ENCODE data around the gene SYNGR4. TPM values are rescaled to one million over a fixed set of nuclear protein-coding genes. Genes with fewer than 3 reads are reported as not detected.
"Not testable (repeated sequence)": the region's sequence is repeated elsewhere in the genome, so short reads cannot be mapped to it uniquely, and the experiment has no call there.

The SYNGR4 gene
- total RNA-seq, 1 donor: not detected

GRCh38 chr19:48367855-48368254 is 3.7 kb downstream of the SYNGR4 start:
- TF ChIP-seq CTCF (IDR thresholded peaks at IDR 0.05; ENCODE audit: insufficient read depth, low read length): no peak
- H3K4me3 ChIP-seq (ENCODE audit: low read depth, low read length): no peak overlapping the region
- no peak for DNase-seq (ENCODE audit: low read depth)

GRCh38 chr19:48368936-48369335 is 4.8 kb downstream of the SYNGR4 start:
- DNase-seq (ENCODE audit: low read depth): no peak
- TF ChIP-seq CTCF (IDR thresholded peaks at IDR 0.05; ENCODE audit: insufficient read depth, low read length): no peak
- H3K4me3 ChIP-seq (ENCODE audit: low read depth, low read length): no peak overlapping the region

GRCh38 chr19:48370955-48371354 is 6.8 kb downstream of the SYNGR4 start:
- TF ChIP-seq CTCF (IDR thresholded peaks at IDR 0.05; ENCODE audit: insufficient read depth, low read length): no peak
- H3K4me3 ChIP-seq (ENCODE audit: low read depth, low read length): no peak overlapping the region
- DNase-seq (ENCODE audit: low read depth): no peak

- no peak for DNase-seq (ENCODE audit: low read depth)
- no peak overlapping the region for H3K4me3 ChIP-seq (ENCODE audit: low read depth, low read length)
- TF ChIP-seq CTCF (IDR thresholded peaks at IDR 0.05; ENCODE audit: insufficient read depth, low read length): no peak
These were observed 7.2 kb downstream of the SYNGR4 start for GRCh38 chr19:48371367-48371766.

GRCh38 chr19:48371771-48372170 is 7.6 kb downstream of the SYNGR4 start:
- not testable (repeated sequence) for DNase-seq (ENCODE audit: low read depth); H3K4me3 ChIP-seq (ENCODE audit: low read depth, low read length)

GRCh38 chr19:48372904-48373303 is 8.7 kb downstream of the SYNGR4 start:
- DNase-seq (ENCODE audit: low read depth): no peak
- no peak for TF ChIP-seq CTCF (IDR thresholded peaks at IDR 0.05; ENCODE audit: insufficient read depth, low read length)
- H3K4me3 ChIP-seq (ENCODE audit: low read depth, low read length): no peak overlapping the region

- DNase-seq (ENCODE audit: low read depth): no peak
- no peak for TF ChIP-seq CTCF (IDR thresholded peaks at IDR 0.05; ENCODE audit: insufficient read depth, low read length)
These were observed 9.4 kb downstream of the SYNGR4 start for GRCh38 chr19:48373567-48373966.

More at GRCh38 chr19:48373567-48373966, 9.4 kb downstream of the SYNGR4 start:
- no peak overlapping the region for H3K4me3 ChIP-seq (ENCODE audit: low read depth, low read length)
